Fibroblast of the aortic adventitia (primary cell): ENCODE measurements around the gene DOCK4. TPM values are rescaled to one million over a fixed set of nuclear protein-coding genes. Genes with fewer than 3 reads are reported as not detected.

Experiments used
- DNase-seq: peaks from one replicate; pipeline ENCODE4 v3.0.0-alpha.2; 2010; ENCODE audit warnings: low read depth
- H3K4me3 ChIP-seq: 2 replicates; pipeline ENCODE4 v1.5.1; 2011; ENCODE audit warnings: low read depth, mild to moderate bottlenecking, control low read depth, low read length, moderate library complexity
- CTCF ChIP-seq: IDR thresholded peaks from 2 replicates; pipeline ENCODE4 v1.5.1; 2011; ENCODE audit warnings: mild to moderate bottlenecking, low read length, control low read depth, inconsistent platforms; ENCODE audit not compliant: insufficient read depth
- total RNA-seq: library from RNA; depleted of rRNA; stranded (reverse); fragments of >200 nt; gene quantifications from 2 replicates; pipeline ENCODE4 v1.2.3, GENCODE V29; 2012; ENCODE audit warnings: low replicate concordance

DOCK4 gene
- total RNA-seq, 1 donor, result 25.9 TPM

GRCh38 chr7:111729483-111729882, 476.7 kb downstream of the DOCK4 start:
- no peak overlapping the region for H3K4me3 ChIP-seq
- no peak for DNase-seq
- TF ChIP-seq CTCF, result no peak

- no peak for DNase-seq
- TF ChIP-seq CTCF, result no peak
Observed at GRCh38 chr7:111728635-111728995, 477.6 kb downstream of the DOCK4 start.

GRCh38 chr7:111727905-111728634, 478.1 kb downstream of the DOCK4 start:
- TF ChIP-seq CTCF, result no peak
- no peak overlapping the region for H3K4me3 ChIP-seq
- no peak for DNase-seq

More at GRCh38 chr7:111728635-111728995, 477.6 kb downstream of the DOCK4 start:
- H3K4me3 ChIP-seq, result no peak overlapping the region

- no peak for DNase-seq
- no peak for TF ChIP-seq CTCF
- H3K4me3 ChIP-seq, result no peak overlapping the region
Observed at GRCh38 chr7:111718886-111719285, 487.3 kb downstream of the DOCK4 start.

GRCh38 chr7:111711426-111712065, 494.7 kb downstream of the DOCK4 start:
- no peak for DNase-seq
- TF ChIP-seq CTCF, result no peak
- H3K4me3 ChIP-seq, result no peak overlapping the region

GRCh38 chr7:111710839-111711380, 495.3 kb downstream of the DOCK4 start:
- H3K4me3 ChIP-seq, result no peak overlapping the region
- no peak for DNase-seq
- TF ChIP-seq CTCF, result no peak
